CD4-positive, alpha-beta T cell treated with Interleukin-12 subunit alpha and Interleukin-12 subunit beta, for 1 hour (primary cell): ENCODE results near the gene GLRA2.

Experiments
- DNase-seq: peaks from one replicate; pipeline ENCODE4 v3.0.0-alpha.2; 2020

The GLRA2 gene

DNA sequence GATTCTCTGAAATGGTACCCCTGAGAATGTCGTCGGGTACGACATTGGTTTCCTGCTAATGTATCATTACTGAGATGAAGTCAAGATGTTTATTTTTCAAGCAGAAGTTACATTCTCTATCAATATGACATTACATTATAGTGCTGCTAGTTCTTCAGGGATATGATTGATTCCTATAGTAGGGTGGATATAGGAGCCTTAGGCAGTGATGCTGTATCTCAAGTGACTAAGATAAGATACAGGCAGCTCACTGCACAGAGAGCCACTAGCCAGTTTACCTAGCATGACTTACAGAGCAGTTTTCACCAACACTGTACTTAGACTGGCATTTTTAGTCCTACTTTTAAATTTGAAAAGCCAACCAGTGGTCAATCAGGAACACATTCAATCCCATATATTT lies 188.6 kb downstream of the GLRA2 start:
- DNase-seq = no peak

DNA sequence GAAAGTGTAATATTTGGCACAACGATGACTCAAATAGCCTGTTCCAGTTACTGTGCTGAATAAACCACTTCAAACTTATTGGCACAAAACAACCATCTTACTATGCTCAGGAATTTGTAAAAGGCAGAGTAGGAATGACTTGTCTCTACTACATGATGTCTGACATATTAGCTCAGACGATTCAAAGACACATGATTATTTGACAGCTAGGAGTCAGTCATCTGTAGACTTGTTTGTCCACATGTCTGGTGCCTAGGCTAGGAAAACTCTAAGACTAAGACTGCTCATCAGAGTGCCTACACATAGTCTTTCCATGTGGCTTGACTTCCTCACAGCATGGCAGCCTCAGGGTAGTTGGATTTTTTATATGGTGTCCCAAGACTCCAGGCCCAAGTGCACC lies 189.1 kb downstream of the GLRA2 start:
- DNase-seq = no peak

GRCh38 chrX:14729058-14729457 lies 199.7 kb downstream of the GLRA2 start:
- DNase-seq = no peak

GRCh38 chrX:14738643-14739042 lies 209.3 kb downstream of the GLRA2 start:
- DNase-seq = no peak

- DNase-seq = no peak
Observed at GRCh38 chrX:14753441-14753840, 224.1 kb downstream of the GLRA2 start.

GRCh38 chrX:14758029-14758491 lies 228.7 kb downstream of the GLRA2 start:
- DNase-seq = no peak

- DNase-seq = no peak
Observed at GRCh38 chrX:14775416-14775815, 246.1 kb downstream of the GLRA2 start.

DNA sequence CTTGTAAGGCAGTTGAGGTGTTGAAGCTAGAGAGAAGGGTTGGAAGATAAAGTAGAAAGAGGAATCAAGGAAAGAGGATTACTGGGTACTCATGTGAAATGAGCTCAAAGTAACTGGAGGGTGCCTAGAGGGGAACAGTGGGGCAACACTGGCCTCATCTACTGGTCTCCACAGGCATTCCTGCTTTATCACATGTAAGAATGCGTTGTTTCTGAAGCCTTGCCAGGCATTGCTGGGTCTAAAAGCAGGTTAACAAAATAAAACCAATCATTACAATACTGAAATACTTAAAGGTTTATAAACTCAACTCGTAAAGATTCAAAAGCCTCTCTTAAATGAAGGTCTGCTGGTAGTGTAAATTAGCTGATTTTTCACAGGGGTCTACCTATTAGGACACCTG lies 247.6 kb downstream of the GLRA2 start:
- no peak for DNase-seq

DNA sequence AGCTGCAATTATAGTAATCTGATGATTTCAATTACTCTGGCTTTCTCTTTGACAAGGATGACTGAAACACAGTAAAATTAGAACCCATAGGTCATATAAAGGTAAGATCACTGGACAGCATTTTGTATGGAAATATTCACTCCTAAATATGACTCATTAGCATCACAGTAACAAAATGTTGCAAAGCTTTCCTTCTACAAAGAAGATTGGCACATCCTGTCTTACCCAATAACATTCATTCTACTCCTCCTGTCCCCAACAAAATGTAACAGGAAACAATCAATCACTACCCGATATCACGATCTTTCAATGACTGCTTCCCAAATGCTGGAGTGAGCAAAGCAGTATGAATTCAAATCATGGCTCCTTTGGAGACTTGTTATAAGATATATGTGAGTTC lies 248.2 kb downstream of the GLRA2 start:
- no peak for DNase-seq

DNA sequence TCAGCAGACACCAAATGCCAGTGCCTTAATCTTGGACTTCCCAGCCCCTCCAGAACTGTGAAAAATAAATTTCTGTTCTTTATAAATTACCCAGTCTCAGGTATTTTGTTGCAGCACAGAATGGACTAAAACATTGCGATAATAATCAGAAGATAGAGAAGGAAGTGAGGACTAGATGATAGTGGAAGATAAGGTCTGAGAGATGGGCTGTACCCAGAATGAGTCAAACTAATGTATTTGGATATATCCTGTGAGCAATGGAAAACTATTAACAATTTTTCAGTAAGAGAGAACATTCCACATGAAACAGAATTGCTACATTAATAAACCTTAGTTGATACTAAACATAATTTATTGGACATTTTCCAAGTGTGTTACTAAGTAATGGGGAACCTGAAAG lies 250.2 kb downstream of the GLRA2 start:
- no peak for DNase-seq
